CD4-positive, alpha-beta T cell treated with Interleukin-12 subunit alpha and Interleukin-12 subunit beta, for 1 hour (primary cell): ENCODE data around the gene C12orf76.
A peak's percentile ranks its signal among the peaks of the same experiment; 100 is the strongest.

Source experiments
- DNase-seq: peaks from one replicate; pipeline ENCODE4 v3.0.0-alpha.2; 2020

C12orf76 gene

GRCh38 chr12:109994401-109995175, 53.7 kb downstream of the C12orf76 start:
- DNase-seq: peak; percentile 43

- no peak for DNase-seq
Measured at GRCh38 chr12:109993091-109993490, 55.2 kb downstream of the C12orf76 start.

- no peak for DNase-seq
Measured at GRCh38 chr12:109991586-109991985, 56.7 kb downstream of the C12orf76 start.
